ENCODE results near the gene FLT3.

- TF ChIP-seq ZNF274 (IDR thresholded peaks at IDR 0.05; ENCODE audit: low read depth, low read length) (no peak), YY1 (IDR thresholded peaks at IDR 0.05; ENCODE audit: insufficient read depth, insufficient read length) (no peak)
Measured at GRCh38 chr13:27967203-27967735, 133.1 kb downstream of the FLT3 start.
